Measurements from ENCODE around the gene DAB1. TPM values are rescaled to one million over a fixed set of nuclear protein-coding genes. Genes with fewer than 3 reads are reported as not detected.

Gene DAB1
- total RNA-seq, 1 experiment from 2014 or later, result not detected

GRCh38 chr1:56952501-56952900, 471.4 kb downstream of the DAB1 start:
- Histone ChIP-seq H3K9ac (ENCODE audit: low read length) (no peak overlapping the region), H3K4me1 (ENCODE audit: control insufficient read depth in 1 of 2, insufficient read depth in 2 of 2, low read length in 2 of 2) (no peaks in the 10 kb centered on the region), H2AFZ (ENCODE audit: low read depth, low read length, poor library complexity, severe bottlenecking) (no peak overlapping the region), H3K27me3 (ENCODE audit: insufficient read depth, low read length) (peaks cover 11% of the 10 kb centered on the region; the same call in 1 of the 2 replicates), H3K27ac (ENCODE audit: low read depth, low read length) (no peak overlapping the region), H3K36me3 (ENCODE audit: control insufficient read depth in 1 of 2, insufficient read depth in 2 of 2, low read length in 2 of 2) (no peaks in the 10 kb centered on the region), H3K4me2 (ENCODE audit: low read length) (no peak overlapping the region), H3K4me3 (replicated peaks in 1 of 2; ENCODE audit: low read depth in 1 of 2, low read length in 2 of 2) (no peak overlapping the region), H3K9me2 (ENCODE audit: insufficient read depth) (no peaks in the 10 kb centered on the region), H4K20me1 (ENCODE audit: insufficient read depth) (no peaks in the 10 kb centered on the region), H3K9me3 (ENCODE audit: control insufficient read depth in 1 of 2, insufficient read depth in 1 of 2, low read depth in 1 of 2, low read length in 2 of 2) (no peaks in the 10 kb centered on the region), H3K79me2 (ENCODE audit: insufficient read depth, low read length) (no peaks in the 10 kb centered on the region)
- CTCF ChIA-PET, result no interaction called here
- POLR2A ChIA-PET, result no interaction called here
- BruUV-seq (replicated peaks), result no TSS peak
- RAD21 ChIA-PET (ENCODE audit: low non-redundant PET in 1 of 2, low total read pairs in 2 of 2, uncharacterized antibody in 2 of 2, unreplicated experiment in 2 of 2), result no interaction called here
- intact Hi-C loops (cut with micrococcal nuclease), result loop anchor here (10.0 kb wide), 1 partner anchor 62 kb away; no protein-coding TSS in a partner anchor
- TF ChIP-seq ZFX (IDR thresholded peaks at IDR 0.05) (no peak), SIN3A (IDR thresholded peaks at IDR 0.05; ENCODE audit: low read depth) (no peak), CTCF (IDR thresholded peaks at IDR 0.05 in 2 of 3, conservative IDR thresholded peaks at IDR 0.05 in 1 of 3; ENCODE audit: borderline replicate concordance in 1 of 3, insufficient read depth in 1 of 3, low read depth in 2 of 3, low read length in 2 of 3) (no peak), CBX3 (IDR thresholded peaks at IDR 0.05; ENCODE audit: low read depth) (no peak), EZH2phosphoT487 (IDR thresholded peaks at IDR 0.05; ENCODE audit: borderline replicate concordance) (no peak), ZNF274 (IDR thresholded peaks at IDR 0.05; ENCODE audit: low read depth, low read length) (no peak), ATF3 (IDR thresholded peaks at IDR 0.05) (no peak), CEBPB (IDR thresholded peaks at IDR 0.05; ENCODE audit: low read depth) (no peak), EGR1 (IDR thresholded peaks at IDR 0.05; ENCODE audit: low read depth) (no peak), REST (IDR thresholded peaks at IDR 0.05; ENCODE audit: low read depth) (no peak), EZH2 (IDR thresholded peaks at IDR 0.05) (no peak), TCF7L2 (IDR thresholded peaks at IDR 0.05; ENCODE audit: borderline replicate concordance, extremely low read depth, insufficient read depth, insufficient read length) (no peak), MAX (IDR thresholded peaks at IDR 0.05) (no peak), POLR2AphosphoS5 (IDR thresholded peaks at IDR 0.05; ENCODE audit: low read depth, low read length) (no peak), ELF1 (IDR thresholded peaks at IDR 0.05; ENCODE audit: borderline replicate concordance, low read depth) (no peak), SRF (IDR thresholded peaks at IDR 0.05; ENCODE audit: low read depth) (no peak), ZBTB33 (IDR thresholded peaks at IDR 0.05; ENCODE audit: extremely low read depth, insufficient replicate concordance, low read length) (no peak)
- ATAC-seq (no peak), DNase-seq (ENCODE audit: low read depth, low spot score) (no peak)

Measured in HCT116 (cell line).